GM13976 (cell line): Measurements from ENCODE around the gene BLOC1S1.

Experiments used
- DNase-seq: peaks from one replicate; pipeline ENCODE4 v3.0.0; 2012; ENCODE audit warnings: low spot score
- CTCF ChIP-seq: IDR thresholded peaks from 2 replicates; pipeline ENCODE4 v1.5.1; 2012; ENCODE audit warnings: borderline replicate concordance, mild to moderate bottlenecking; ENCODE audit not compliant: insufficient read depth; ENCODE audit errors: extremely low read depth, missing control alignments, control extremely low read depth
- in situ Hi-C: fragments of 300-500 bp; cut with MboI; formaldehyde crosslinking; loops from one replicate; pipeline ENCODE4 v1.12.0; 2022; ENCODE audit warnings: low sequenced_read_pairs, mixed read lengths, inconsistent platforms; ENCODE audit not compliant: unreplicated experiment

Gene BLOC1S1

GRCh38 chr12:55676707-55677106, 39.1 kb upstream of the BLOC1S1 start:
- in situ Hi-C loops, result no loop called here
- DNase-seq, result no peak
- no peak for TF ChIP-seq CTCF

DNA sequence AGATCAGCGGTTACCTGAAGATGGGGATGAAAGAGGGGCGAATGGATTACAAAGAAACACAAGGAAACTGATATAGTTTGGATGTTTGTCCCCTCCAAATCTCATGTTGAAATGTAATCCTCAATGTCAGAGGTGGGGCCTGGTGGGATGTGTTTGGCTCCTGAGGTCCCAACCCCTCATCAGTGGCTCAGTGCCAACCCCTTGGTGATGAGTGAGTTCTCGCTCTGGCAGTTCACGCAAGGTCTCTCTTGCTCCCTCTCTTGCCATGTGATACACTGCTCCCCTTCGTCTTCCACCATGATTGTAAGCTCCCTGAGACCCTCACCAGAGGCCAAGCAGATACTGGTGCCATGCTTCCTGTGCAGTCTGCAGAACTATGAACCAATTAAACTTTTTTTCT, 36.2 kb upstream of the BLOC1S1 start:
- DNase-seq, result no peak
- no peak for TF ChIP-seq CTCF
- in situ Hi-C loops, result no loop called here

- no peak for DNase-seq
- no peak for TF ChIP-seq CTCF
- in situ Hi-C loops, result no loop called here
Observed at GRCh38 chr12:55681142-55682077, 34.4 kb upstream of the BLOC1S1 start.

GRCh38 chr12:55682087-55682796, 33.6 kb upstream of the BLOC1S1 start:
- no peak for DNase-seq

GRCh38 chr12:55683676-55684075, 32.2 kb upstream of the BLOC1S1 start:
- DNase-seq, result no peak
- in situ Hi-C loops, result no loop called here
- TF ChIP-seq CTCF, result no peak

More at GRCh38 chr12:55682087-55682796, 33.6 kb upstream of the BLOC1S1 start:
- in situ Hi-C loops, result no loop called here
- TF ChIP-seq CTCF, result no peak

GRCh38 chr12:55684761-55685370, 31.0 kb upstream of the BLOC1S1 start:
- in situ Hi-C loops, result no loop called here
- no peak for TF ChIP-seq CTCF
- DNase-seq, result peak; percentile 8
